Lung (tissue), 12 donors: ENCODE data around the gene ZNF641. TPM values are rescaled to one million over a fixed set of nuclear protein-coding genes. Genes with fewer than 3 reads are reported as not detected.

Experiments used
- ATAC-seq: fragments of 200-7000 bp; cut with Tn5 transposase; one replicate; pipeline ENCODE4 v1.9.1; 2020; ENCODE audit warnings: moderate number of reproducible peaks; ENCODE audit not compliant: insufficient read depth, low FRiP score
- DNase-seq, 3 donors: peaks; one replicate each; pipeline ENCODE4 v3.0.0-alpha.2; 2013 to 2017
- H3K27ac ChIP-seq, 2 donors: one replicate each; pipeline ENCODE4 v1.5.1; 2013; ENCODE audit warnings: mild to moderate bottlenecking in 2 of 2, moderate library complexity in 2 of 2, control low read depth in 1 of 2, inconsistent platforms in 1 of 2, low read depth in 1 of 2, low read length in 1 of 2
- H3K27me3 ChIP-seq, 3 donors: one replicate each; pipeline ENCODE4 v1.5.1; 2013; ENCODE audit warnings: low read length in 2 of 3; ENCODE audit not compliant: control insufficient read depth in 3 of 3, insufficient read depth in 3 of 3
- H3K36me3 ChIP-seq, 4 donors: one replicate each; pipeline ENCODE4 v1.5.1; 2013; ENCODE audit warnings: low read length in 4 of 4, mild to moderate bottlenecking in 1 of 4, moderate library complexity in 1 of 4; ENCODE audit not compliant: control insufficient read depth in 4 of 4, insufficient read depth in 4 of 4
- H3K4me1 ChIP-seq, 5 donors: one replicate each; pipeline ENCODE4 v1.5.1; 2013; ENCODE audit warnings: low read length in 5 of 5, mild to moderate bottlenecking in 2 of 5, moderate library complexity in 1 of 5; ENCODE audit not compliant: control insufficient read depth in 5 of 5, insufficient read depth in 5 of 5
- H3K4me3 ChIP-seq: one replicate; pipeline ENCODE4 v1.5.1; 2013; ENCODE audit warnings: mild to moderate bottlenecking, control low read depth, moderate library complexity
- H3K9ac ChIP-seq, 2 donors: one replicate each; pipeline ENCODE4 v1.5.1; 2013; ENCODE audit warnings: low read length in 2 of 2, control low read depth in 1 of 2; ENCODE audit not compliant: insufficient read depth in 1 of 2
- H3K9me3 ChIP-seq, 4 donors: one replicate each; pipeline ENCODE4 v1.5.1; 2013; ENCODE audit warnings: low read length in 3 of 4, mild to moderate bottlenecking in 1 of 4, moderate library complexity in 1 of 4; ENCODE audit not compliant: control insufficient read depth in 4 of 4, insufficient read depth in 3 of 4
- WGBS, 2 donors: extraction: QIAGEN DNeasy Blood & Tissue Kit; methylation state at CpG; one replicate each; pipeline ENCODE4 v1.1.7; 2013; 5-methylcytosine and 5-hydroxymethylcytosine counted together
- polyA plus RNA-seq, 2 donors: library from polyadenylated mRNA; stranded (reverse); fragments of 200-250 nt; gene quantifications; one replicate each; pipeline ENCODE4 v1.2.1, GENCODE V29; 2013
- total RNA-seq, 2 donors: library from RNA; depleted of rRNA in 1 of 2; stranded (reverse); fragments of >200 nt in 1 of 2; gene quantifications; one replicate each; pipeline ENCODE4 v1.2.1, GENCODE V29; 2014 to 2021
- TF ChIP-seq, protein P1 (sequence below): IDR thresholded peaks from 2 replicates; pipeline ENCODE4 v1.5.1; 2012; ENCODE audit warnings: mild to moderate bottlenecking; ENCODE audit errors: control extremely low read depth, extremely low read depth
- donor health status: control.
- donor health status: control.
- donor health status: Bipolar disorder and iron deficiency.
- donor health status: healthy.
- donor health status: DM: yes; HTN: yes; CAD: no.

The ZNF641 gene
- total and polyA plus RNA-seq, 4 donors: 6.9 to 26.8 (median 17.3) TPM

GRCh38 chr12:48358937-48359513, 8.3 kb upstream of the ZNF641 start:
- no peak for DNase-seq
- H3K36me3 ChIP-seq: no peaks in the 10 kb centered on the region
- no peak overlapping the region for H3K4me3 ChIP-seq
- ATAC-seq: no peak
- H3K9ac ChIP-seq: no peak overlapping the region
- no peaks in the 10 kb centered on the region for H3K4me1 ChIP-seq
- TF ChIP-seq, protein P1, sequence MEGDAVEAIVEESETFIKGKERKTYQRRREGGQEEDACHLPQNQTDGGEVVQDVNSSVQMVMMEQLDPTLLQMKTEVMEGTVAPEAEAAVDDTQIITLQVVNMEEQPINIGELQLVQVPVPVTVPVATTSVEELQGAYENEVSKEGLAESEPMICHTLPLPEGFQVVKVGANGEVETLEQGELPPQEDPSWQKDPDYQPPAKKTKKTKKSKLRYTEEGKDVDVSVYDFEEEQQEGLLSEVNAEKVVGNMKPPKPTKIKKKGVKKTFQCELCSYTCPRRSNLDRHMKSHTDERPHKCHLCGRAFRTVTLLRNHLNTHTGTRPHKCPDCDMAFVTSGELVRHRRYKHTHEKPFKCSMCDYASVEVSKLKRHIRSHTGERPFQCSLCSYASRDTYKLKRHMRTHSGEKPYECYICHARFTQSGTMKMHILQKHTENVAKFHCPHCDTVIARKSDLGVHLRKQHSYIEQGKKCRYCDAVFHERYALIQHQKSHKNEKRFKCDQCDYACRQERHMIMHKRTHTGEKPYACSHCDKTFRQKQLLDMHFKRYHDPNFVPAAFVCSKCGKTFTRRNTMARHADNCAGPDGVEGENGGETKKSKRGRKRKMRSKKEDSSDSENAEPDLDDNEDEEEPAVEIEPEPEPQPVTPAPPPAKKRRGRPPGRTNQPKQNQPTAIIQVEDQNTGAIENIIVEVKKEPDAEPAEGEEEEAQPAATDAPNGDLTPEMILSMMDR: no peak
- no peak overlapping the region for H3K27ac ChIP-seq
- no peaks in the 10 kb centered on the region for H3K9me3 ChIP-seq
- H3K27me3 ChIP-seq: no peaks in the 10 kb centered on the region
- 87 to 97% methylated on average over 7 of the region's 7 CpGs for WGBS, 2 donors

GRCh38 chr12:48356041-48356768, 5.5 kb upstream of the ZNF641 start:
- Histone ChIP-seq H3K4me3 (no peak overlapping the region), H3K27me3 (no peaks in the 10 kb centered on the region), H3K36me3 (no peaks in the 10 kb centered on the region), H3K9me3 (no peaks in the 10 kb centered on the region), H3K27ac (no peak overlapping the region), H3K9ac (no peak overlapping the region), H3K4me1 (peaks cover 0 to 9% (median 0%) of the 10 kb centered on the region in 5 donors)
- 87 to 94% methylated on average over 6 of the region's 6 CpGs for WGBS, 2 donors
- TF ChIP-seq, protein P1: no peak
- ATAC-seq (no peak), DNase-seq (no peak)

- no peaks in the 10 kb centered on the region for H3K9me3 ChIP-seq
- no peaks in the 10 kb centered on the region for H3K27me3 ChIP-seq
- WGBS, 2 donors: 92 to 94% methylated on average over 11 of the region's 11 CpGs
- H3K4me3 ChIP-seq: no peak overlapping the region
- ATAC-seq: no peak
- DNase-seq: peak in 1 of 3 donors; percentile 1
- H3K27ac ChIP-seq: no peak overlapping the region
- H3K36me3 ChIP-seq: peaks cover 1 to 6% (median 4%) of the 10 kb centered on the region in 4 donors
- H3K9ac ChIP-seq: no peak overlapping the region
- peaks cover 0 to 22% (median 3%) of the 10 kb centered on the region in 5 donors for H3K4me1 ChIP-seq
- TF ChIP-seq, protein P1: no peak
Measured at GRCh38 chr12:48352157-48352760, 1.5 kb upstream of the ZNF641 start.
